ENCODE results near the gene LRIG2.
"Not testable (repeated sequence)": the region's sequence is repeated elsewhere in the genome, so short reads cannot be mapped to it uniquely, and the experiment has no call there.

Gene LRIG2, protein sequence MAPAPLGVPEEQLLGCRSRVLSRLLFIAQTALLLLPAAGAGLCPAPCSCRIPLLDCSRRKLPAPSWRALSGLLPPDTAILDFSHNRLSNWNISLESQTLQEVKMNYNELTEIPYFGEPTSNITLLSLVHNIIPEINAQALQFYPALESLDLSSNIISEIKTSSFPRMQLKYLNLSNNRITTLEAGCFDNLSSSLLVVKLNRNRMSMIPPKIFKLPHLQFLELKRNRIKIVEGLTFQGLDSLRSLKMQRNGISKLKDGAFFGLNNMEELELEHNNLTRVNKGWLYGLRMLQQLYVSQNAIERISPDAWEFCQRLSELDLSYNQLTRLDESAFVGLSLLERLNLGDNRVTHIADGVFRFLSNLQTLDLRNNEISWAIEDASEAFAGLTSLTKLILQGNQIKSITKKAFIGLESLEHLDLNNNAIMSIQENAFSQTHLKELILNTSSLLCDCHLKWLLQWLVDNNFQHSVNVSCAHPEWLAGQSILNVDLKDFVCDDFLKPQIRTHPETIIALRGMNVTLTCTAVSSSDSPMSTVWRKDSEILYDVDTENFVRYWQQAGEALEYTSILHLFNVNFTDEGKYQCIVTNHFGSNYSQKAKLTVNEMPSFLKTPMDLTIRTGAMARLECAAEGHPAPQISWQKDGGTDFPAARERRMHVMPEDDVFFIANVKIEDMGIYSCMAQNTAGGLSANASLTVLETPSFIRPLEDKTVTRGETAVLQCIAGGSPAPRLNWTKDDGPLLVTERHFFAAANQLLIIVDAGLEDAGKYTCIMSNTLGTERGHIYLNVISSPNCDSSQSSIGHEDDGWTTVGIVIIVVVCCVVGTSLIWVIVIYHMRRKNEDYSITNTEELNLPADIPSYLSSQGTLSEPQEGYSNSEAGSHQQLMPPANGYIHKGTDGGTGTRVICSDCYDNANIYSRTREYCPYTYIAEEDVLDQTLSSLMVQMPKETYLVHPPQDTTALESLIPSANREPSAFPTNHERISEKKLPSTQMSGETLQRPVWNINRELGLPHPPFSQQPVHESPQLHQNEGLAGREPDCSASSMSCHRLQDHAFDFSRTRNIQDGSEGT

DNA sequence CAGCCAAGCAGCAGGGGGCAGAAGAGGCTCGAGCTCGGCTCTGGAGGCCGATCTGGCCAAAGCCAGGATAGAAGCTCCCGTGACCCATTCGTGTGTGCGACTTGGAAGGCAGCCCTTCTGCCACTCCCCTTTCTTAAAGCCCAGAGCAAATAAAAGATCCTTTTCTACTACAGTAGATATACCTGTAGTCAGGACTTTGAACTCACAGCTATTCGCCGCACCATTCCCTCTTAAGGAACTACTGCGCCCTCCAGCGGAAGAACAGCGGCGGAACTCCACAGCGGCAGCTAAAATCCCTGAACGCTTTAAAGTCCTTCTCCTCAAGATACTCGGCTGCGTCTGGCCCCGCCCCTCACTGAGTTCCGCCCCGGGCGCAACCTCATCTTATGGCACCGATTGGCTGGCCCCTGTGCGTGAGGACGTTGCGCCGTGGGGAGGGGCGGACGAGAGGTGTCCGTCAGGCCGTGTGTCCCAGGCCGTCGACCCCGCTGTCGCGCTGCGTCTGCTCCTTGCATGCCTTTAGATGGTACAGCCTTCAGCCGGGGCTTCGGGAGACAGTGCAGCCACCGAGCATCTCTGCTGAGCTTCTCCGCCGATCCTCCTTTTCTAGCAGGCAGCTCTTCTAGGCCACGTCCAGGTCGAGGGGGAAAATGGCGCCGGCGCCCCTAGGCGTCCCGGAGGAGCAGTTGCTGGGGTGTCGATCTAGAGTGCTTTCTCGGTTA is at the start of gene LRIG2:
Gene LRIG2, plus strand, starts transcription at position 442 of the 722 bp plus-strand sequence. Its CDS starts 209 bp downstream, at position 651.
- H3K4me2 ChIP-seq (ENCODE audit: low read depth, low read length, poor library complexity, severe bottlenecking): peak within 1 kb of the TSS; percentile 92
- no peaks in the 10 kb centered on the region for H3F3A ChIP-seq (ENCODE audit: low read depth)
- peaks cover 19% of the 10 kb centered on the region for H3K4me1 ChIP-seq (ENCODE audit: insufficient read depth, low read length, poor library complexity, severe bottlenecking)
- H2AFZ ChIP-seq (ENCODE audit: low read length): peak within 1 kb of the TSS; percentile 96
- peaks cover 30% of the 10 kb centered on the region for H4K20me1 ChIP-seq (ENCODE audit: insufficient read depth, low read length, poor library complexity, severe bottlenecking)
- no peaks in the 10 kb centered on the region for H3K36me3 ChIP-seq (ENCODE audit: insufficient read depth, low read length)
- H3K9me3 ChIP-seq (ENCODE audit: insufficient read depth, low read depth, low read length): no peaks in the 10 kb centered on the region
- peaks cover 40% of the 10 kb centered on the region for H3K79me2 ChIP-seq (ENCODE audit: insufficient read depth, low read length)
- H3K4me3 ChIP-seq (ENCODE audit: low read length, poor library complexity, severe bottlenecking): peak within 1 kb of the TSS; percentile 86
- no peaks in the 10 kb centered on the region for H3K9me2 ChIP-seq (replicated peaks; ENCODE audit: low read depth, low read length)
- no peak for TF ChIP-seq EZH2phosphoT487 (IDR thresholded peaks at IDR 0.05; ENCODE audit: borderline replicate concordance)
- TF ChIP-seq, protein P1, sequence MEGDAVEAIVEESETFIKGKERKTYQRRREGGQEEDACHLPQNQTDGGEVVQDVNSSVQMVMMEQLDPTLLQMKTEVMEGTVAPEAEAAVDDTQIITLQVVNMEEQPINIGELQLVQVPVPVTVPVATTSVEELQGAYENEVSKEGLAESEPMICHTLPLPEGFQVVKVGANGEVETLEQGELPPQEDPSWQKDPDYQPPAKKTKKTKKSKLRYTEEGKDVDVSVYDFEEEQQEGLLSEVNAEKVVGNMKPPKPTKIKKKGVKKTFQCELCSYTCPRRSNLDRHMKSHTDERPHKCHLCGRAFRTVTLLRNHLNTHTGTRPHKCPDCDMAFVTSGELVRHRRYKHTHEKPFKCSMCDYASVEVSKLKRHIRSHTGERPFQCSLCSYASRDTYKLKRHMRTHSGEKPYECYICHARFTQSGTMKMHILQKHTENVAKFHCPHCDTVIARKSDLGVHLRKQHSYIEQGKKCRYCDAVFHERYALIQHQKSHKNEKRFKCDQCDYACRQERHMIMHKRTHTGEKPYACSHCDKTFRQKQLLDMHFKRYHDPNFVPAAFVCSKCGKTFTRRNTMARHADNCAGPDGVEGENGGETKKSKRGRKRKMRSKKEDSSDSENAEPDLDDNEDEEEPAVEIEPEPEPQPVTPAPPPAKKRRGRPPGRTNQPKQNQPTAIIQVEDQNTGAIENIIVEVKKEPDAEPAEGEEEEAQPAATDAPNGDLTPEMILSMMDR (conservative IDR thresholded peaks at IDR 0.05; ENCODE audit: low read length): peak; percentile 95
- H3K27me3 ChIP-seq (ENCODE audit: insufficient read depth, low read length, poor library complexity, severe bottlenecking): no peaks in the 10 kb centered on the region
- H3K9ac ChIP-seq (ENCODE audit: low read depth, low read length, poor library complexity, severe bottlenecking): peak within 1 kb of the TSS; percentile 83

GRCh38 chr1:113023316-113023715 is 49.7 kb upstream of the LRIG2 start:
- not testable (repeated sequence) for H3K27me3 ChIP-seq (ENCODE audit: insufficient read depth, low read length, poor library complexity, severe bottlenecking); H3K4me3 ChIP-seq (ENCODE audit: low read length, poor library complexity, severe bottlenecking); H3K9me2 ChIP-seq (replicated peaks; ENCODE audit: low read depth, low read length); H3K9me3 ChIP-seq (ENCODE audit: insufficient read depth, low read depth, low read length); H4K20me1 ChIP-seq (ENCODE audit: insufficient read depth, low read length, poor library complexity, severe bottlenecking); H2AFZ ChIP-seq (ENCODE audit: low read length); H3F3A ChIP-seq (ENCODE audit: low read depth); H3K36me3 ChIP-seq (ENCODE audit: insufficient read depth, low read length); H3K79me2 ChIP-seq (ENCODE audit: insufficient read depth, low read length); H3K4me2 ChIP-seq (ENCODE audit: low read depth, low read length, poor library complexity, severe bottlenecking); H3K4me1 ChIP-seq (ENCODE audit: insufficient read depth, low read length, poor library complexity, severe bottlenecking); H3K9ac ChIP-seq (ENCODE audit: low read depth, low read length, poor library complexity, severe bottlenecking)

DNA sequence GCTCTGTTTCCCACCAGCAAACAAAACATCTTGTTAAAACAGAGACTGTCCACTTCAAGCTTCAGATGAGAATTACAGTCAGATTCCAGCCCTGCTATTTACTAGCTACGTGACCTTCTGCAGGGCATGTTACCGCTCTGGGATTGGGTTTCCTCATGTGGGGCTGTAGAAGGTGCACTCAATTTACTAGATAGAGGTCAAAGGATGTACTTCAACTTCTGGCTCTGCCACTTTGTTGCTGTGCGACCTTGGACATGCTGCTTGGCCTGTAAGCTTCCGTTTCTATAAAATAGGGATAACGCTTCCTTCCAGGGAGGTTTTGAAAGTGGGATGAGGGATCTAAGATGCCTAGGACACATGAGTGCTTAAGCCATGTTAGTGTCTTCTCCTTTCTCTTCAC is 46.0 kb upstream of the LRIG2 start:
- H3K9me2 ChIP-seq (replicated peaks; ENCODE audit: low read depth, low read length): no peaks in the 10 kb centered on the region
- H3K79me2 ChIP-seq (ENCODE audit: insufficient read depth, low read length): no peaks in the 10 kb centered on the region
- H3K4me2 ChIP-seq (ENCODE audit: low read depth, low read length, poor library complexity, severe bottlenecking): no peak overlapping the region
- no peaks in the 10 kb centered on the region for H3K36me3 ChIP-seq (ENCODE audit: insufficient read depth, low read length)
- no peaks in the 10 kb centered on the region for H3K27me3 ChIP-seq (ENCODE audit: insufficient read depth, low read length, poor library complexity, severe bottlenecking)
- no peaks in the 10 kb centered on the region for H3K4me1 ChIP-seq (ENCODE audit: insufficient read depth, low read length, poor library complexity, severe bottlenecking)
- TF ChIP-seq, protein P1 (conservative IDR thresholded peaks at IDR 0.05; ENCODE audit: low read length): no peak
- no peak for TF ChIP-seq EZH2phosphoT487 (IDR thresholded peaks at IDR 0.05; ENCODE audit: borderline replicate concordance)
- H3K9ac ChIP-seq (ENCODE audit: low read depth, low read length, poor library complexity, severe bottlenecking): no peak overlapping the region
- H3K9me3 ChIP-seq (ENCODE audit: insufficient read depth, low read depth, low read length): no peaks in the 10 kb centered on the region
- H3K4me3 ChIP-seq (ENCODE audit: low read length, poor library complexity, severe bottlenecking): no peak overlapping the region
- no peaks in the 10 kb centered on the region for H3F3A ChIP-seq (ENCODE audit: low read depth)
- H2AFZ ChIP-seq (ENCODE audit: low read length): no peak overlapping the region
- H4K20me1 ChIP-seq (ENCODE audit: insufficient read depth, low read length, poor library complexity, severe bottlenecking): no peaks in the 10 kb centered on the region

Measured in Loucy (cell line).